Measurements from ENCODE around the gene CARD8. TPM values are rescaled to one million over a fixed set of nuclear protein-coding genes. Genes with fewer than 3 reads are reported as not detected.

Gene CARD8
- total and polyA plus RNA-seq, 8 donors, result 8.6 to 26.0 (median 16.8) TPM

GRCh38 chr19:48194844-48195830 is 60.6 kb downstream of the CARD8 start:
- Histone ChIP-seq H3K4me1 (no peaks in the 10 kb centered on the region), H3K36me3 (no peaks in the 10 kb centered on the region), H3K27me3 (no peaks in the 10 kb centered on the region), H3K9me3 (no peaks in the 10 kb centered on the region), H3K27ac (no peak overlapping the region), H3K4me3 (no peak overlapping the region)
- intact Hi-C loops (cut with DNase I), result no loop called here
- TF ChIP-seq CTCF (IDR thresholded peaks at IDR 0.05), result no peak
- DNase-seq, result no peak
- FAIRE-seq, result no peak
- WGBS, 2 donors, result 79 to 85% methylated on average over 93 to 95 of the region's 95 CpGs
- ATAC-seq, result no peak

- Histone ChIP-seq H3K9me3 (no peaks in the 10 kb centered on the region), H3K27me3 (no peaks in the 10 kb centered on the region), H3K36me3 (no peaks in the 10 kb centered on the region), H3K4me1 (no peaks in the 10 kb centered on the region), H3K27ac (no peak overlapping the region), H3K4me3 (no peak overlapping the region)
- WGBS, 2 donors, result 73 to 79% methylated on average over 36 of the region's 36 CpGs
- intact Hi-C loops (cut with DNase I), result no loop called here
- FAIRE-seq, result no peak
- ATAC-seq, result no peak
- DNase-seq, result no peak
- TF ChIP-seq CTCF (IDR thresholded peaks at IDR 0.05), result peak in 2 of 4 donors; percentile 14 to 37
Observed at GRCh38 chr19:48194041-48194843, 61.5 kb downstream of the CARD8 start.

GRCh38 chr19:48192750-48193149 is 63.0 kb downstream of the CARD8 start:
- no peaks in the 10 kb centered on the region for H3K27me3 ChIP-seq
- ATAC-seq (no peak), FAIRE-seq (no peak), DNase-seq (no peak)
- no peaks in the 10 kb centered on the region for H3K9me3 ChIP-seq
- no peaks in the 10 kb centered on the region for H3K36me3 ChIP-seq
- intact Hi-C loops (cut with DNase I), result no loop called here
- no peaks in the 10 kb centered on the region for H3K4me1 ChIP-seq
- no peak for TF ChIP-seq CTCF (IDR thresholded peaks at IDR 0.05)
- WGBS, 2 donors, result 90 to 92% methylated on average over 7 of the region's 7 CpGs
- no peak overlapping the region for H3K27ac ChIP-seq
- no peak overlapping the region for H3K4me3 ChIP-seq

- no peak for TF ChIP-seq CTCF (IDR thresholded peaks at IDR 0.05)
- intact Hi-C loops (cut with DNase I), result no loop called here
- H3K27ac ChIP-seq, result no peak overlapping the region
- no peaks in the 10 kb centered on the region for H3K4me1 ChIP-seq
- no peak for ATAC-seq
- no peak for DNase-seq
- no peaks in the 10 kb centered on the region for H3K9me3 ChIP-seq
- no peaks in the 10 kb centered on the region for H3K27me3 ChIP-seq
- FAIRE-seq, result no peak
- H3K4me3 ChIP-seq, result no peak overlapping the region
- H3K36me3 ChIP-seq, result no peaks in the 10 kb centered on the region
- 93 to 94% methylated on average over 3 of the region's 3 CpGs for WGBS, 2 donors
Observed at GRCh38 chr19:48190885-48191284, 64.8 kb downstream of the CARD8 start.
